NCI-H2196 (cell line): ENCODE measurements around the gene RMC1.
"Not testable (repeated sequence)": the region's sequence is repeated elsewhere in the genome, so short reads cannot be mapped to it uniquely, and the experiment has no call there.

ENCODE experiments used
- DNase-seq: peaks from one replicate; lab custom pipeline; 2025; ENCODE audit not compliant: unreplicated experiment; lab: John Stamatoyannopoulos, UW

The RMC1 gene

DNA sequence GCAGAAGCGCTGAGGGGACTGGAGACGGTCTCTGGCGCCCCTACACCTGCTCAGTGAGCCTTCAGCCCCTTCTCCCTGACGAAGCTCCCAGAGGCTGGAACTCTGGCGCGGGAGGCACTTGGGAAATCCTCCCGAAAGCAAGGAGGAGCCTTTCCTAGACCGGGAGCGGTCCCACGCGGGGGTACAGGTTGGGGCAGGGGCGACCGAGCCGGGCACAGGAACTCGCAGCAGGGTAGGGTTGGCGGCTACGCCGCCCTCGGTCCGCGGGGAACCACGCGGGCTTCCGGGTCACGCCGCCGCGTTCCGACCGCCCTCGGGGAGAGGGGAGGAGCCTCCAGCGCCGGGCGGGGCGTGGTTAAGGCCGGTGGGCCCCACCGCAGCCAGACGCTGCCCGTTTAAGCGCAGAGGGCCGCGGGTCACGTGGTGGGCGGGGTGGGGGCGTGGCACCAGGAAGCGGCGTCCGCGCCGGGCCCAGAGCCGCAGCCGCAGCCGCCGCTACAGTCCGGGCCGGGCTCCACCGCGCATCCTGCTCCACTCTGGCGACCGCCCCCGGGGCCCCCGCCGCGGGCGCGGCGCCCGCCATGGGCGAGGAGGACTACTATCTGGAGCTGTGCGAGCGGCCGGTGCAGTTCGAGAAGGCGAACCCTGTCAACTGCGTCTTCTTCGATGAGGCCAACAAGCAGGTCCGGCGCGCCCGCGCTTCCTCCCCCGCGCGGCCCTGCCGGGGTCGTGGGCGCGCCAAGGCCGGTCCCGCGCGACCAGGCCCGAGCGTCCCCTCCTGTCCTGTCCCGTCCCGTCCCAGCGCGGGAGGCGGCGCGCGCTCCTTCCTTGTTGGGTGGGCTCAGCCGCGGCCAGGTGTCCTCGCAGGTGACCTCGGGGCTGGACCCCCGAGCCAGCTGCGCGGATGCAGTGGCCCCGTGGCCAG lies at the start of gene RMC1:
TSS of gene RMC1 (plus strand) at position 474 of the 925 bp plus-strand sequence. CDS start at position 582, 108 bp downstream.
- DNase-seq, result peak; percentile 95

- DNase-seq, result no peak
These were observed 49.6 kb upstream of the RMC1 start for GRCh38 chr18:23453680-23454058.

- DNase-seq, result no peak
These were observed 46.5 kb upstream of the RMC1 start for GRCh38 chr18:23456835-23457234.

DNA sequence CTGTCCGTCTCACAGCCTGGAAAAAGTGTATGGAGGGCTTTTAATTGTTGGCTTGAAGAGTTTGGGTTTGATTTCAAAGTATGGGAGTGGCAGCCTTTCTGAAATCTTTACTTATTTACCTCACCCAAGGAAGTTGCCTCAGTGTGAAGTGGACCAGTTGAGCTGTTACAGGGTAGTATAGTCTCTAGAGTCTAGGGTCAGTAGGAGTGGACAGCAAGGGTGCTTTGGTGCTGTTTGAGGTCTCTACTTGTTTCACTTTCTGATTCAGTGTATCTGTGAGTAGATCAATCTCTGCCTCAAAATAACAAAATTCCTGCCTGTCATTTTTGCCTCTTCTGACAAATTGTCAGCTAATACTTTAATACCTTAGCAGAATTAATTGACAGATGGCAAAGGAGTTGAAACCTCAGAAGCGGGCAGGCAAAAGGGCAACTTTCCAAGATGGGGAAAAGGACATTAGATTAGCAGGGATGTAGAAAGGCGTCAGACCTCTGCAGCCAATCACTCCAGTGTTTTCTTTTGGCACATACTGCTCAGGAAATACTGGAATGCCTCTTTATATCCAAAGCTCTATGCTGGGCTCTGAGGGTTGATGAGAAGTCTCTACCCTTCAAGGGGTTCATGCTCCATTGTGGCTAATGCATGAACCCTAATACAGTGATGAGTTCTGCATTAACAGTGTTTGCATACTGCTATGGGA lies 44.3 kb upstream of the RMC1 start:
- DNase-seq, result no peak

- no peak for DNase-seq
These were observed 43.8 kb upstream of the RMC1 start for GRCh38 chr18:23459530-23459921.

GRCh38 chr18:23460285-23461273 lies 42.7 kb upstream of the RMC1 start:
- no peak for DNase-seq

GRCh38 chr18:23462876-23463275 lies 40.4 kb upstream of the RMC1 start:
- no peak for DNase-seq

DNA sequence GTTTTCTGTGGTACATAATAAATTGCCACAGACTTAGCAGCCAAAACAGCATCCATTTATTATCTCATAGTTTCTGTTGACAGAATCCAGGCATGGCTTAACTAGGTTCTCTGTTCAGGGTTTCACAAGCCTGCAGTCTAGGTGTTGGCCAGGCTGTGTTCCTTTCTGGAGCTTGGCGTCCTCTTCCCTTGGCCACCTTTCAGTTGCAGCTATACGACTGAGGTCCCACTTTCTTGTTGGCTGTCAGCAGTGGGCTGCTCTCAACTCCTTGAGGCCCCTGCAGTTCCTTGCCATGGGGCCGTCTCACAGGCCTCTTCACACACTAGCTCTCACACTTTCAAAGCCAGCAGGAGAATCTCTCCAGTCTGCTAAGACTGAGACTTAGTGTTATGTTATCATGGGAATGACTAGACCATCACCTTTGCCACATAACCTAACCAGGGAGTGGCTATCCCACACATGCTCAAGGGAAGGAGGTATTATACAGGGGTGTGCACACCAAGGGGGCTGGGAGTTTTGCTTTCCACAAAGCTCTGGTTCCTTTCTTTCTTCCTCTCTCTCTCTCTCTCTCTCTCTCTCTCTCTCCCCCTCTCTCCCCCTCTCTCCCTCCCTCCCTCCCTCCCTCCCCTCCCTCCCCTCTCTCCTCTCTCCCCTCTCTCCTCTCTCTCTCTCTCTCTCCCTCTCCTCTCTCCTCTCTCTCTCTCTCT lies 34.4 kb upstream of the RMC1 start:
- no peak for DNase-seq

DNA sequence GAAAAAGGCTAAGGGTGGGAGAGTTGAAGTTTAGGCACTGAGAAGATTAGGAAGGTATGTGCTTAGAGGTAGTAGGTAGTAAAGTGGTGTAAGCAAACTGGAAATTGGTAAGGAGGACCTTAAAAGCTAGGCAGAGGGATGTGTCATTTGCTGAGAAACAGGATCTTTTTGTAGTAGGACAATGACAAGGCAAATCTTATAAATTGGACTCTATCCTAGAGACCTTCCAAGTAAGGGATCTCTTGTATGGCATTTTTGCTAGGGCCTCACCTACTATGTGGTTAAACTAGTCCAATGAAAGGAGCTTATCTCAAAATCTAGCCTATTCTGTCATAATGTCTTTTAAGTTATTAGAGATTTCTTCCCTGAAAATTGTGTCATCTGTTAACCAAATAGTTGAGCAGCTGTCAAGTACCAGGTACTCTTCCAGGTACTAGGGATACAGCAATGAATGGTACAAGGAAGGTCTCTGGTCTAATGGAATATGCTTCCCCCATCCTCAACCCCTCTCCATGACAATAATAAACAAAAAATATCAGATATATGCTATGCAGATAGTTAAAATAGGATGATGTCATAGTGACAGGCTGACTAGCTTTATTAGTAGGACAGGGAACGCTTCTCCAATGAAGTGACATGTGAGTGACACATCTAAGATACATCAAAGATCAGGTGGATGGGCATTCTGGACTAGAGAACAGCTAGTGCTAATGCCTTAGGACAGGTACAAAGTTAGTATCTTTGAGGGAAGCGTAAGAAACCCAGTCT lies 32.5 kb upstream of the RMC1 start:
- no peak for DNase-seq

DNA sequence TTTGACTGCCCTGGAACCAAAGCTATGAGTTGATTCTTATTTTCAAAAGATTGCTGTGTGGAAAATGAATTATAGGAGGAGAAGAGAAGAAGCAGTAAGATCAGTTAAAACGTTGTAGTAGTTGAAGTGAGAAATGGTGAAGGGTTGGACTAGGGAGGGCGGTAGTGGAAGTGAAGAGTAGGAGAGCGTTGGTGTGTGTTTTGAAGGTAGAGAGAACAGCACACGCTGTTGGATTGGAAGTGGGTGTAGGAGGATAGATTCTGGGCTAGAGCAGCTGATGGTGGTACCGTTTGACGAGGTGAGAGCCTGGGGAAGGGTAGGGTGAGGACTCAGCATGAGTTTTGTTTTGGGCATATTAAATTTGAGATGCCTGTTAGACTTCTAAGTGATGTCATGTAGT lies 31.8 kb upstream of the RMC1 start:
- no peak for DNase-seq

- DNase-seq, result no peak
These were observed 23.3 kb upstream of the RMC1 start for GRCh38 chr18:23479829-23480505.

DNA sequence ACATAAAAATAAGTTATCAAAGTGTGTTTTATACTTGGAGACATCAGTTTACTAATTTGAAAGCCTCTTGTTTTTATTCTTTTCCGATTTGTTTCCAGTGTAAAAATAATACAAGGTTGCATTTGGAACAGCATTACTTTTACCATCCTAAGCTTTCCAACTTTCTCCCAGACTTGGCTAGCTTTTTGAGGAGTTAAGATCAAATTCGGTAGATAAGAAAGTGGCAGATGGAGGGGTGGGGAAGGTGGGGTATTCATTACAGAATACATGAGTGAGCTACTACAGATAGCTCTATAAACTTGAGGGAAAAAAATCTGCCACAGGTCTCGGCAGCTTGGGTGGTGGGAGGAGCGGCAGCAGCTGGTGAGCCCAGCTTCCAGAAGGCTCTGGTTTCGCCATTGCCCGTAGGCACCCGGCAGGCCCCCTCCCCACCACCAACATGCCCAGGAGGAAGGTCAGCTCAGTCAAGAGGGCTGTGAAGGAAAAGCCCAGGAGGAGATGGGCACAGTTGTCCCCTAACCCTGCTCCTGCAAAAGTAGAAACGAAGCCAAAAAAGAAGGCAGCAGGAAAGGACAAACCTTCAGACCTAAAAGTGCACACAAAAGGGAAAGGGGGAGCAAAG lies 18.6 kb upstream of the RMC1 start:
- no peak for DNase-seq

DNA sequence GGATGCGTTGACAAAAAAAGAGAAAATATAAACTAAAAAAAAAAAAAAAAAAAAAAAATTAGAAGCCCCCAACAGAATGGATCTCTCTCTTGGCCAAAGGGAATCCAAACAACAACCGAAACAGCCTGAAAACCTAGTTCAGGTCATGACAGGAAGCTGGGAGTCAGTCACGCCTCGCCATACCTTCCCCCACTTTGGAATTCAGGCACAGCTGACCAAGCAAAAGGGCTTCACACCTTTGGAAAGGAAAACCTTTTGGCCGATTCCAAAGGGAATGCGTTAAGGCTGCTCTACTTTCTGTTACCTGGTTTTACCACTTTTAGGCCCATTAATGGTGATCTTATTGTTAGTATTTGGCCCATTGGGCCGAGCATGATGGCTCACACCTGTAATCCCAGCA lies 17.9 kb upstream of the RMC1 start:
- DNase-seq, result no peak

GRCh38 chr18:23487738-23488570 lies 15.4 kb upstream of the RMC1 start:
- no peak for DNase-seq

DNA sequence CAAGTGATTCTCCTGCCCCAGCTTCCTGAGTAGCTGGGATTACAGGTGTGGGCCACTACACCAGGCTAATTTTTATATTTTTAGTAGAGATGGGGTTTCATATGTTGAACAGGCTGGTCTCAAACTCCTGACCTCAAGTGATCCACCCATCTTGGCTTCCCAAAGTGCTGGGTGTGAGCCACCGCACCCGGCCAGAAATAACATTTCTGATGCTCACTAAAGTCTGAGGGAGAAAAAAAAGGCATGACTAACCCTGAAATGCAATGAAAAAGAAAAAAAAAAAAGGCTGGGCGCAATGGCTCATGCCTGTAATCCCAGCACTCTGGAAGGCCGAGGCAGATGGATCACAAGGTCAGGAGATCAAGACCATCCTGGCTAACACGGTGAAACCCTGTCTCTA lies 13.7 kb upstream of the RMC1 start:
- DNase-seq, result not testable (repeated sequence)

GRCh38 chr18:23493654-23494053 lies 9.7 kb upstream of the RMC1 start:
- DNase-seq, result no peak

DNA sequence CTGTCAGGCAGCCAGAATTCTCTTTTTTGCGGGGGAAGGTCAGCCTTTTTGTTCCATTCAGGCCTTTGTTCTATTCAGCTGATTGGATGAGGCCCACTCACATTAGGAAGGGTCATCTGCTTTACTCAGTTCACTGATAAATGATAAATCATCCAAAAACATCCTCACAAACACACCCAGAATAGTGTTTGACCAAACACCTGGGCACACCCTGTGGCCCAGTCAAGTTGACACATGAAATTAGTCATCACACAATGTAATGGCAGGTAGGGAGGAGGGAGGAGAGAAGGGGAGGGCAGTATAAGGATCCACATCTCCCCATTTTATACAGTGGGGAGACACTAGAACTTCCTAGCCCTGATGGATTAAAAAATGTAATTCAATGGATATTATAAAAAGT lies 8.3 kb upstream of the RMC1 start:
- DNase-seq, result no peak
